ENCODE data around the gene ABHD18.
A peak's percentile ranks its signal among the peaks of the same experiment; 100 is the strongest.
"Not testable (repeated sequence)": the region's sequence is repeated elsewhere in the genome, so short reads cannot be mapped to it uniquely, and the experiment has no call there.

The ABHD18 gene

GRCh38 chr4:128061566-128062536 is 96.6 kb downstream of the ABHD18 start:
- peak in 54 of 56 donors; percentile 4 to 72 (median 52) for DNase-seq

GRCh38 chr4:128066453-128066820 is 101.2 kb downstream of the ABHD18 start:
- DNase-seq = not testable (repeated sequence)

- DNase-seq = peak in 1 of 56 donors; percentile 3
These were observed 103.7 kb downstream of the ABHD18 start for GRCh38 chr4:128068918-128069317.

- no peak for DNase-seq
These were observed 111.3 kb downstream of the ABHD18 start for GRCh38 chr4:128076464-128076863.
